Thoracic aorta (tissue), 2 donors: Measurements from ENCODE around the gene CDC42BPA. TPM values are rescaled to one million over a fixed set of nuclear protein-coding genes. Genes with fewer than 3 reads are reported as not detected.

Experiments used
- ATAC-seq: fragments of 150-250 bp; one replicate; pipeline ENCODE4 v1.8.0; 2017; ENCODE audit warnings: low read depth; ENCODE audit not compliant: insufficient number of reproducible peaks, low FRiP score
- DNase-seq: peaks from one replicate; pipeline ENCODE4 v3.0.0-alpha.2; 2020; ENCODE audit warnings: low spot score
- H3K27ac ChIP-seq, 2 donors: fragments of 200-600 bp; sonication (generic); 1 replicate in 1 of 2; 2 replicates in 1 of 2; pipeline ENCODE4 v1.5.1; 2016; ENCODE audit warnings: mild to moderate bottlenecking in 2 of 2, moderate library complexity in 2 of 2
- H3K27me3 ChIP-seq: fragments of 200-600 bp; sonication (generic); replicated peaks from 2 replicates; pipeline ENCODE4 v1.6.0; 2016; ENCODE audit warnings: mild to moderate bottlenecking; ENCODE audit not compliant: insufficient read depth
- H3K36me3 ChIP-seq: fragments of 200-600 bp; sonication (generic); one replicate; pipeline ENCODE4 v1.5.1; 2016
- H3K4me1 ChIP-seq, 2 donors: fragments of 200-600 bp; sonication (generic); 1 replicate in 1 of 2; 2 replicates in 1 of 2; pipeline versions ENCODE4 v1.5.1 to v1.6.0; 2016; ENCODE audit warnings: low read depth in 2 of 2, mild to moderate bottlenecking in 1 of 2; ENCODE audit not compliant: control insufficient read depth in 1 of 2
- H3K4me3 ChIP-seq: fragments of 200-600 bp; sonication (generic); 2 replicates; pipeline ENCODE4 v1.5.1; 2016; ENCODE audit warnings: mild to moderate bottlenecking
- H3K9me3 ChIP-seq: fragments of 200-600 bp; sonication (generic); 2 replicates; pipeline ENCODE4 v1.5.1; 2016
- CTCF ChIP-seq: fragments of 200-600 bp; sonication (generic); IDR thresholded peaks from one replicate; pipeline ENCODE4 v1.5.1; 2019; ENCODE audit warnings: antibody characterized with exemption
- total RNA-seq, 2 donors: library from RNA; depleted of rRNA; stranded (reverse); fragments of >200 nt; gene quantifications; one replicate each; pipeline versions ENCODE4 v1.1.0 to v1.2.3, GENCODE V29; 2016

Gene CDC42BPA
- total RNA-seq, 2 donors from 2014 or later = 62.4 to 89.7 TPM

GRCh38 chr1:227170361-227171166 lies 147.7 kb downstream of the CDC42BPA start:
- Histone ChIP-seq H3K27ac (no peak overlapping the region), H3K4me1 (peaks cover 3 to 10% of the 10 kb centered on the region in 2 donors), H3K4me3 (no peak overlapping the region), H3K9me3 (no peaks in the 10 kb centered on the region), H3K36me3 (no peaks in the 10 kb centered on the region), H3K27me3 (no peaks in the 10 kb centered on the region)
- no peak for TF ChIP-seq CTCF
- DNase-seq = no peak
- no peak for ATAC-seq

- ATAC-seq (no peak), DNase-seq (no peak)
- H3K4me1 ChIP-seq = peaks cover 3 to 10% of the 10 kb centered on the region in 2 donors
- H3K27ac ChIP-seq = no peak overlapping the region
- no peaks in the 10 kb centered on the region for H3K9me3 ChIP-seq
- H3K4me3 ChIP-seq = no peak overlapping the region
- TF ChIP-seq CTCF = no peak
- no peaks in the 10 kb centered on the region for H3K27me3 ChIP-seq
- no peaks in the 10 kb centered on the region for H3K36me3 ChIP-seq
Measured at GRCh38 chr1:227169343-227169742, 148.9 kb downstream of the CDC42BPA start.

GRCh38 chr1:227167276-227168101 lies 150.8 kb downstream of the CDC42BPA start:
- DNase-seq (no peak), ATAC-seq (no peak)
- Histone ChIP-seq H3K27ac (no peak overlapping the region), H3K4me3 (no peak overlapping the region), H3K27me3 (no peaks in the 10 kb centered on the region), H3K36me3 (no peaks in the 10 kb centered on the region), H3K4me1 (peaks cover 3 to 10% of the 10 kb centered on the region in 2 donors), H3K9me3 (no peaks in the 10 kb centered on the region)
- TF ChIP-seq CTCF = no peak

- Histone ChIP-seq H3K27me3 (no peaks in the 10 kb centered on the region), H3K4me1 (peaks cover 3 to 10% of the 10 kb centered on the region in 2 donors)
- no peak for TF ChIP-seq CTCF
Measured at GRCh38 chr1:227166559-227166958, 151.7 kb downstream of the CDC42BPA start.

GRCh38 chr1:227161470-227161869 lies 156.8 kb downstream of the CDC42BPA start:
- ATAC-seq (no peak), DNase-seq (no peak)
- Histone ChIP-seq H3K4me3 (no peak overlapping the region), H3K9me3 (no peaks in the 10 kb centered on the region), H3K27me3 (no peaks in the 10 kb centered on the region), H3K4me1 (peaks cover 0 to 7% of the 10 kb centered on the region in 2 donors), H3K27ac (no peak overlapping the region), H3K36me3 (no peaks in the 10 kb centered on the region)
- TF ChIP-seq CTCF = no peak

More at GRCh38 chr1:227166559-227166958, 151.7 kb downstream of the CDC42BPA start:
- H3K36me3 ChIP-seq = no peaks in the 10 kb centered on the region
- H3K4me3 ChIP-seq = no peak overlapping the region
- no peak for DNase-seq
- no peak overlapping the region for H3K27ac ChIP-seq
- H3K9me3 ChIP-seq = no peaks in the 10 kb centered on the region
- ATAC-seq = no peak
